Suprapubic skin (tissue), 4 donors: ENCODE data around the gene KRTAP10-7.

Experiments used
- CTCF ChIP-seq, 2 donors: fragments of 200-600 bp in 1 of 2; fragments of 450-650 bp in 1 of 2; sonication (generic) in 1 of 2; IDR thresholded peaks; one replicate each; pipeline ENCODE4 v1.5.1; 2016 to 2019; ENCODE audit warnings: antibody characterized with exemption in 2 of 2, mild to moderate bottlenecking in 1 of 2, moderate library complexity in 1 of 2
- POLR2A ChIP-seq, 2 donors: fragments of 450-650 bp; IDR thresholded peaks; one replicate each; pipeline ENCODE4 v1.6.1; 2017; ENCODE audit warnings: antibody characterized with exemption in 2 of 2, mild to moderate bottlenecking in 2 of 2, moderate library complexity in 2 of 2
- POLR2AphosphoS5 ChIP-seq, 3 donors: sonication (generic); formaldehyde crosslinking; IDR thresholded peaks; one replicate each; pipeline ENCODE4 v1.6.1; 2017; ENCODE audit warnings: antibody characterized with exemption in 3 of 3

DNA sequence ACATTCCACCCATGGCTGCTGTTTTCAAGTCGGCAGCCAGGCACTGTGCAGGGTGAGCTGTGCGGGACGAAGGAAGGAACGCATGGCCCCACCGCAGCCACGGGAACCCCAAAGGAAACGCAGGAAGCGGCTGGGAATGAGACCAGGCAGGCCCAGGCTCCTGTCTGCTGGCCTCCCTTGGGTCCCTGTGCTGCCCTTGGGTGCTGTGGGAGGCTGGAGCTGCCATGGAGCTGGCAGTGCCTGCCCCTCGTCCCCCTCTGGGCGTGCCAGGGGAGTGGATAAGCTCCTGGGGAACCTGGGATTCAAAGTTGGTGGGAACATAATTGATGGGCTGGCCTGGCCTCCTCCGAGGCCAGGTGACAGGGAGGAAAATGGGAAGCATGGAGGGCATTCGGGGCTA is 32.1 kb upstream of the KRTAP10-7 start:
- TF ChIP-seq CTCF (IDR thresholded peaks at IDR 0.05) (no peak), POLR2A (IDR thresholded peaks at IDR 0.05) (no peak), POLR2AphosphoS5 (IDR thresholded peaks at IDR 0.05) (no peak)
